Suprapubic skin (tissue), 4 donors: Measurements from ENCODE around the gene ACE.

ENCODE experiments used
- CTCF ChIP-seq, 2 donors: fragments of 200-600 bp in 1 of 2; fragments of 450-650 bp in 1 of 2; sonication (generic) in 1 of 2; IDR thresholded peaks; one replicate each; pipeline ENCODE4 v1.5.1; 2016 to 2019; ENCODE audit warnings: antibody characterized with exemption in 2 of 2, mild to moderate bottlenecking in 1 of 2, moderate library complexity in 1 of 2
- POLR2A ChIP-seq, 2 donors: fragments of 450-650 bp; IDR thresholded peaks; one replicate each; pipeline ENCODE4 v1.6.1; 2017; ENCODE audit warnings: antibody characterized with exemption in 2 of 2, mild to moderate bottlenecking in 2 of 2, moderate library complexity in 2 of 2
- POLR2AphosphoS5 ChIP-seq, 3 donors: sonication (generic); formaldehyde crosslinking; IDR thresholded peaks; one replicate each; pipeline ENCODE4 v1.6.1; 2017; ENCODE audit warnings: antibody characterized with exemption in 3 of 3

- TF ChIP-seq CTCF (IDR thresholded peaks at IDR 0.05), result no peak
- TF ChIP-seq POLR2A (IDR thresholded peaks at IDR 0.05), result no peak
- TF ChIP-seq POLR2AphosphoS5 (IDR thresholded peaks at IDR 0.05), result no peak
These were observed 48.5 kb downstream of the ACE start for GRCh38 chr17:63525190-63525946.
